Measurements from ENCODE around the gene GALNT13. TPM values are rescaled to one million over a fixed set of nuclear protein-coding genes. Genes with fewer than 3 reads are reported as not detected.

The GALNT13 gene
- total RNA-seq, 1 donor, result 0.36 TPM

GRCh38 chr2:153972412-153972811 is 100.7 kb downstream of the GALNT13 start:
- Histone ChIP-seq H3K79me2 (ENCODE audit: insufficient read depth, low read length) (no peaks in the 10 kb centered on the region), H3K27me3 (ENCODE audit: insufficient read depth, low read length) (no peaks in the 10 kb centered on the region), H3K36me3 (ENCODE audit: insufficient read depth, low read length) (no peaks in the 10 kb centered on the region), H2AFZ (ENCODE audit: low read length) (no peak overlapping the region), H3K4me2 (ENCODE audit: insufficient read depth, low read length) (no peak overlapping the region), H3K4me1 (ENCODE audit: insufficient read depth, low read length) (no peaks in the 10 kb centered on the region), H3K27ac (ENCODE audit: low read depth, low read length) (no peak overlapping the region), H4K20me1 (ENCODE audit: insufficient read depth, low read length) (no peaks in the 10 kb centered on the region), H3K4me3 (ENCODE audit: insufficient read depth, low read length) (no peak overlapping the region), H3K9me3 (ENCODE audit: low read depth, low read length) (peaks cover 3% of the 10 kb centered on the region)
- TF ChIP-seq CTCF (IDR thresholded peaks at IDR 0.05; ENCODE audit: extremely low read depth, low read depth, low read length), result no peak
- DNase-seq (ENCODE audit: insufficient read length, low spot score, missing footprints), result no peak

- no peak for DNase-seq (ENCODE audit: insufficient read length, low spot score, missing footprints)
Measured at GRCh38 chr2:153986488-153987229, 114.9 kb downstream of the GALNT13 start.

GRCh38 chr2:153990771-153991170 is 119.0 kb downstream of the GALNT13 start:
- no peaks in the 10 kb centered on the region for H3K36me3 ChIP-seq (ENCODE audit: insufficient read depth, low read length)
- H3K4me3 ChIP-seq (ENCODE audit: insufficient read depth, low read length), result no peak overlapping the region
- H3K79me2 ChIP-seq (ENCODE audit: insufficient read depth, low read length), result no peaks in the 10 kb centered on the region
- no peaks in the 10 kb centered on the region for H3K9me3 ChIP-seq (ENCODE audit: low read depth, low read length)
- H2AFZ ChIP-seq (ENCODE audit: low read length), result no peak overlapping the region
- H3K4me2 ChIP-seq (ENCODE audit: insufficient read depth, low read length), result no peak overlapping the region
- no peak for TF ChIP-seq CTCF (IDR thresholded peaks at IDR 0.05; ENCODE audit: extremely low read depth, low read depth, low read length)
- no peaks in the 10 kb centered on the region for H4K20me1 ChIP-seq (ENCODE audit: insufficient read depth, low read length)
- H3K27me3 ChIP-seq (ENCODE audit: insufficient read depth, low read length), result no peaks in the 10 kb centered on the region
- H3K4me1 ChIP-seq (ENCODE audit: insufficient read depth, low read length), result no peaks in the 10 kb centered on the region
- H3K27ac ChIP-seq (ENCODE audit: low read depth, low read length), result no peak overlapping the region
- no peak for DNase-seq (ENCODE audit: insufficient read length, low spot score, missing footprints)

More at GRCh38 chr2:153986488-153987229, 114.9 kb downstream of the GALNT13 start:
- Histone ChIP-seq H3K4me3 (ENCODE audit: insufficient read depth, low read length) (no peak overlapping the region), H3K79me2 (ENCODE audit: insufficient read depth, low read length) (no peaks in the 10 kb centered on the region), H3K4me1 (ENCODE audit: insufficient read depth, low read length) (no peaks in the 10 kb centered on the region), H3K27ac (ENCODE audit: low read depth, low read length) (no peak overlapping the region), H3K4me2 (ENCODE audit: insufficient read depth, low read length) (no peak overlapping the region), H3K27me3 (ENCODE audit: insufficient read depth, low read length) (no peaks in the 10 kb centered on the region), H3K36me3 (ENCODE audit: insufficient read depth, low read length) (no peaks in the 10 kb centered on the region), H4K20me1 (ENCODE audit: insufficient read depth, low read length) (no peaks in the 10 kb centered on the region), H2AFZ (ENCODE audit: low read length) (no peak overlapping the region), H3K9me3 (ENCODE audit: low read depth, low read length) (no peaks in the 10 kb centered on the region)
- no peak for TF ChIP-seq CTCF (IDR thresholded peaks at IDR 0.05; ENCODE audit: extremely low read depth, low read depth, low read length)

- Histone ChIP-seq H3K4me1 (ENCODE audit: insufficient read depth, low read length) (no peaks in the 10 kb centered on the region), H3K27me3 (ENCODE audit: insufficient read depth, low read length) (no peaks in the 10 kb centered on the region), H3K36me3 (ENCODE audit: insufficient read depth, low read length) (no peaks in the 10 kb centered on the region), H2AFZ (ENCODE audit: low read length) (no peak overlapping the region), H3K4me2 (ENCODE audit: insufficient read depth, low read length) (no peak overlapping the region), H3K79me2 (ENCODE audit: insufficient read depth, low read length) (no peaks in the 10 kb centered on the region), H3K27ac (ENCODE audit: low read depth, low read length) (no peak overlapping the region), H4K20me1 (ENCODE audit: insufficient read depth, low read length) (no peaks in the 10 kb centered on the region), H3K4me3 (ENCODE audit: insufficient read depth, low read length) (no peak overlapping the region), H3K9me3 (ENCODE audit: low read depth, low read length) (no peaks in the 10 kb centered on the region)
- no peak for TF ChIP-seq CTCF (IDR thresholded peaks at IDR 0.05; ENCODE audit: extremely low read depth, low read depth, low read length)
- DNase-seq (ENCODE audit: insufficient read length, low spot score, missing footprints), result no peak
Measured at GRCh38 chr2:154013514-154013913, 141.8 kb downstream of the GALNT13 start.
